GM04503 (cell line): ENCODE results near the gene CFAP97D1.

Experiments used
- DNase-seq: peaks from one replicate; pipeline ENCODE4 v3.0.0-alpha.2; 2012; ENCODE audit warnings: low read depth

CFAP97D1 gene

GRCh38 chr17:43826206-43826605 lies 46.0 kb downstream of the CFAP97D1 start:
- DNase-seq = no peak

- DNase-seq = no peak
Measured at GRCh38 chr17:43827596-43827995, 47.4 kb downstream of the CFAP97D1 start.

GRCh38 chr17:43829738-43830137 lies 49.5 kb downstream of the CFAP97D1 start:
- no peak for DNase-seq

GRCh38 chr17:43830510-43831140 lies 50.4 kb downstream of the CFAP97D1 start:
- DNase-seq = no peak

- no peak for DNase-seq
Measured at GRCh38 chr17:43831633-43832032, 51.4 kb downstream of the CFAP97D1 start.

GRCh38 chr17:43832168-43832975 lies 52.1 kb downstream of the CFAP97D1 start:
- peak; percentile 11 for DNase-seq

GRCh38 chr17:43832976-43833829 lies 53.0 kb downstream of the CFAP97D1 start, which contains the start of gene MPP3:
MPP3 (minus strand) TSS chr17:43833146; CDS start chr17:43831906, 1,240 bp downstream.
- DNase-seq = peak; percentile 7

- DNase-seq = peak; percentile 70
Measured at GRCh38 chr17:43834106-43834505, 53.9 kb downstream of the CFAP97D1 start.
